GM12873 (cell line): ENCODE data around the gene MRPL10.

ENCODE experiments used
- TF ChIP-seq, protein P1 (sequence below): IDR thresholded peaks from 2 replicates; pipeline ENCODE4 v1.5.1; 2012; ENCODE audit warnings: low read depth, mild to moderate bottlenecking, moderate library complexity, low read length, control low read depth; ENCODE audit not compliant: insufficient read depth; ENCODE audit errors: missing control alignments

Gene MRPL10

DNA sequence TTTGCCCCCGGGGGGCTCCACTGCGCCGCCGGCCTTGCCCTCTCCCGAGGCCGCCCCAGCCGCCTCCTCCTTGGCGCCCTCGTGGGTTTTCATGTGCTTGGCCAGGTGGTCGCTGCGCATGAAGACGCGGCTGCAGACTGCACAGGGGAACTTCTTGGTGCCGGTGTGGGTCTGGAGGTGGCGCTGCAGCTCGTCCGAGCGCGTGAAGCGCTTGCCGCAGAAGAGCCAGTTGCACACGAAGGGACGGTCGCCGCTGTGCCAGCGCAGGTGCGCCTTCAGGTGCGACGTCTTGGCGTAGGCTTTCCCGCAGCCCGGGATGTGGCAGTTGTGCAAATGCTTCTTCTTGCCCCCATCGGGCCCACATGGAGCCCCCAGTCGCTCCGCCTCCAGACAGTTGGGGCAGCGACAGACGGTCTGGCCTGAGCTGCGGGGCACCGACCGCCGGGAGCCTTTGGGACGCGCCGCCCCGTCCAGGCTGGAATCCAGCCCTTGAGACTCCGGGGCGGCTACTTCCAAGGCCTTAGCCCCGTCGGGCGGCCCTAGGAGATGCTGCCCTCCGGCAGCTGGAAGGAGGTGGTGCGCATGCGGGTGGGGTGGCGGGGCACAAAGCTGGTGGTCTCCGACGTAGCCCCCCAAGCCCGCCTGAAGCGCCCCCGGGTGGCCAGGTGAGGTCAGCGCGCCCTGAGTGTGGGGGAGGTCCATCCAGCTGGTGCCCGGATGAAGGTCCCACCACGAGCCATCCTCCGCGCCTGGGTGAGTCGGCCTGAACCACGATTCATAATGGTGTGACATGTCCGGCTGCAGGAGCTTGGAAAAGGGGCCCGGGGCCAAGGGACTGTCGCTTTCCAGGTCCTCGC is 16.2 kb upstream of the MRPL10 start:
- TF ChIP-seq, protein P1, sequence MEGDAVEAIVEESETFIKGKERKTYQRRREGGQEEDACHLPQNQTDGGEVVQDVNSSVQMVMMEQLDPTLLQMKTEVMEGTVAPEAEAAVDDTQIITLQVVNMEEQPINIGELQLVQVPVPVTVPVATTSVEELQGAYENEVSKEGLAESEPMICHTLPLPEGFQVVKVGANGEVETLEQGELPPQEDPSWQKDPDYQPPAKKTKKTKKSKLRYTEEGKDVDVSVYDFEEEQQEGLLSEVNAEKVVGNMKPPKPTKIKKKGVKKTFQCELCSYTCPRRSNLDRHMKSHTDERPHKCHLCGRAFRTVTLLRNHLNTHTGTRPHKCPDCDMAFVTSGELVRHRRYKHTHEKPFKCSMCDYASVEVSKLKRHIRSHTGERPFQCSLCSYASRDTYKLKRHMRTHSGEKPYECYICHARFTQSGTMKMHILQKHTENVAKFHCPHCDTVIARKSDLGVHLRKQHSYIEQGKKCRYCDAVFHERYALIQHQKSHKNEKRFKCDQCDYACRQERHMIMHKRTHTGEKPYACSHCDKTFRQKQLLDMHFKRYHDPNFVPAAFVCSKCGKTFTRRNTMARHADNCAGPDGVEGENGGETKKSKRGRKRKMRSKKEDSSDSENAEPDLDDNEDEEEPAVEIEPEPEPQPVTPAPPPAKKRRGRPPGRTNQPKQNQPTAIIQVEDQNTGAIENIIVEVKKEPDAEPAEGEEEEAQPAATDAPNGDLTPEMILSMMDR: peak; percentile 34

DNA sequence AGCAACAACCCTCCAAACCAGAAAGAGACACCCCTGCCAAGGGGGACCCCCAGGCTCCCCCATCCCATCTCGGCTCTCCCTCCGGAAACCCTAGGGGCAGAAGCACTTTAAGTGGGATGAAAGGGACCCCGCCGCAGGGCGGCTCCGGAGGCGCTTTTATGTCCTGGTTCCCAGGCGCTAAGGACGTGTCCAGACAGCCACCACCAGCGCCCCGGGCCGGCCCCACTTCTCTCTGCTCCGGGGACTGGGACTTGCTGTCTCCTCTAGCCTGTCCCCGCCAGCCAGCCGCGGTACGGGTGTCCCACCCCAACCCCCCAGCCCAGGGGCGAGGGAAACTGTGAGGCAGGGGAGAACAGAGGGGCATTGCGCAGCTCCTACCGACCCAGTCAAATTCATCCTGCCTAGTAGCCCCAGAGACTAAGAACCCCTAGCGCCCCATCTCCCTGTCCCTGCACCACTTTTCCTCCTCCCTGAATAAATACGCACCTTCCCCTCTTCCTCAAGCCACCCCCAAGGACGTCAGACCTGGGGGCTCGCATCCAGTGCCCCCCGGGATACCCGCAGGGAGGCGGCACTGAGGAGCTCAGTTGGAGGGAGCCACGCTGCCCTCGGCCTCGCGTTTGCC is 15.5 kb upstream of the MRPL10 start:
- TF ChIP-seq, protein P1: no peak

DNA sequence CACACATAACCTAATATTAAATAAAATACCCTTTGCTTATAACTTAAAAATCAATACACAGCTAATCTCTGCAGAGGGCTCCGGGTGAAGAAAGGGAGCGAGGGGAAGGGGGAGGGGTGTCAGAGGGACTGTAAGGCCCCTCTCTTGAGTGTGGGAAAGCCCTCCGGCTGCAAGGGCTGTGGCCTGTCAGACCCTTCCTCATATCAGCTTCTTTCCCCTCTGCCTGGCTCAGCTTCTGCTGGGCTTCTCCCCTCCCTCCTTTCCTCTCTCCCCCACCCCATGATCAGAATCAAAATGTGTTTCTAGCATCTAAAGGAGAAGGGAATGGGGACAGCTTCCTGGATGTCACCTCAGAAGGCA is 14.4 kb upstream of the MRPL10 start:
- TF ChIP-seq, protein P1: no peak

DNA sequence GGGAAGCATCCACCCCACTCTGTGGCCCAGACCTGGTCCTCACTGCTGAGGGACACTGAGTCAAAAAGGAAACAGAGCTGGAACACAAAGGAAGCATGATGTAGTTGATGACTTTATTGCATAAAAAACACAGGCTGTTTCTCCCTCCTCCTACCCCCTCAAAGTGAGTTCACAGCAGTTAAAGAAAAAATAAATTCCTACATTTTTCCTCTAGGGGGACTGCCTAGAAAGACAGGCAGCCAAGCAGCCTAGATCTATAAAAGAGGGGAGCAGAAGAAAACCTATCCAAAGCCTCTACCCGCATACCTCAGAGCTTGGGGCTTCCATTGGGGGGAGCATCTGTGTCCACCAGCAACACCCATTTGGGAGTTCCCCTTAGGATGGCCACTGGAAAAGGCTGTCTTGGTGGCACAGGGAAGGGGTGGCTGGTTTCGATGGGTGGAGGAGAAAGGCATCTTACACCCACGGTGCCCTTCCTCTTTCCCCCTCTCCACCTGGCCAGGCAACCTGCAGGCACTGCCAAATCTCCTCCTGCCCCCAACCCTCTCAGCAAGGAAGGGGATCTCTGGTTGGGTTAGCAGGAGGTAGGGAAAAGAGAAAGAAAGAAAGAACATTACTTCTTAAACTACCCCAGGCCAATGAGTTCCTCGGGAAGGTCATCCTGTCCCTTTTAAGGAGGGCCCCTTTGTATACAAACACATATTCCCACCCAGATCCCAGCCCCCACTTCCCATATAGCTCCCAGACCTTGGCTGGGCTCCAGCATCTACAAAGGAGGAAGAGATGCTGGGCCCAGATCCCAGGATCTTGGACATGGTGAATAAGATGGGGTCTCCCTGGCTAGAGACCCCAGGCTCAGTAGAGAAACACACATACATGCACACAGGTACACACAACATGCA is 13.7 kb upstream of the MRPL10 start:
- TF ChIP-seq, protein P1: peak; percentile 42

DNA sequence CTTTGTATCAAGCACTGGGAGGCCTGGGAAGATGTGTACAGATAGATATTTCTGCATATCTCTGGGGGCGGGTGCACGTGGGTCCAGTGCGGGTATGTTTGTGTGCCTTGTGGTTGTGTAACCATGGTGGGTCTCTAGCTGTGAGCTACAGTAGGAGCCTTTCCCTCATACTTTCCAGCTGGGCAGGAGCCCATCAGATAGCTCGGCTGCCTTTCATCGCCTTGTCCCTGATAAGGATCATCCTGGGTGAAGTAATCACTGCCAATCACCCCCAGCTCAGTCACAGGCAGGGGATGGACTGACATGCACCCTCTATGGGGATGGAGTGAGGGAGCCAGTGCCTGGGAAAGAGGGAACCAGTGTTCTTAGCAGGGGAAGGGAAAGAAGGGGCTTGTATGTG is 12.9 kb upstream of the MRPL10 start:
- TF ChIP-seq, protein P1: no peak

DNA sequence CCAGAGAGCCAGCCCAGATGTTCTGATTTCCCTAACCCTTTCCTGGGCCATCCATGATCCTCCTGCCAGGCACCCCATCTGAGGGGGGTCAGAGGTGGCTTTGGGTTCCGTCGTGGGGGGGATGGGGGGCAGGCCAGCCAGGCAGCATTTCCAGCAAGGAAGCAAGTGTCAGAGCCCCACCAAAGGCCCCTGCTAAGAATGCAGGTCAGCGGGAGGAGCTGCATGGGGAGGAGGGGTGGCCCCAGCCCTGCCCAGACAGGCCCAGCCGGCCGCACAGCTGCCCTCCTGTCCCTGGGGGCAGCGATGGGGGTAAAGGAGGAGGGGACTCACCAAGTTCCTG is 12.0 kb upstream of the MRPL10 start:
- TF ChIP-seq, protein P1: no peak
